ENCODE measurements around the gene RICTOR.

The RICTOR gene

GRCh38 chr5:39022151-39022550 lies 52.0 kb downstream of the RICTOR start:
- Histone ChIP-seq H3K9me3 (ENCODE audit: insufficient read depth, low read length) (no peaks in the 10 kb centered on the region), H3K79me2 (ENCODE audit: low read length) (peaks cover 20% of the 10 kb centered on the region), H3K4me2 (ENCODE audit: low read length) (no peak overlapping the region), H2AFZ (ENCODE audit: low read depth, low read length) (no peak overlapping the region), H3K27ac (ENCODE audit: low read length) (no peak overlapping the region), H4K20me1 (ENCODE audit: insufficient read depth, low read length) (peaks cover 16% of the 10 kb centered on the region; the same call in 1 of the 2 replicates), H3K36me3 (replicated peaks; ENCODE audit: low read depth, low read length) (peaks cover 17% of the 10 kb centered on the region), H3K4me3 (ENCODE audit: low read length) (no peak overlapping the region), H3K27me3 (ENCODE audit: low read depth, low read length) (no peaks in the 10 kb centered on the region), H3K4me1 (ENCODE audit: low read length) (peaks cover 8% of the 10 kb centered on the region), H3K9ac (ENCODE audit: low read length) (no peak overlapping the region)
- TF ChIP-seq EZH2phosphoT487 (IDR thresholded peaks at IDR 0.05; ENCODE audit: low read depth) (no peak), CTCF (IDR thresholded peaks at IDR 0.05; ENCODE audit: low read depth, low read length) (no peak)

- H3K27me3 ChIP-seq (ENCODE audit: low read depth, low read length): no peaks in the 10 kb centered on the region
- no peak overlapping the region for H3K27ac ChIP-seq (ENCODE audit: low read length)
- no peak overlapping the region for H3K9ac ChIP-seq (ENCODE audit: low read length)
- peaks cover 16% of the 10 kb centered on the region; the same call in 1 of the 2 replicates for H4K20me1 ChIP-seq (ENCODE audit: insufficient read depth, low read length)
- H3K36me3 ChIP-seq (replicated peaks; ENCODE audit: low read depth, low read length): peaks cover 12% of the 10 kb centered on the region
- peaks cover 19% of the 10 kb centered on the region for H3K79me2 ChIP-seq (ENCODE audit: low read length)
- H3K4me2 ChIP-seq (ENCODE audit: low read length): no peak overlapping the region
- no peak overlapping the region for H2AFZ ChIP-seq (ENCODE audit: low read depth, low read length)
- H3K9me3 ChIP-seq (ENCODE audit: insufficient read depth, low read length): no peaks in the 10 kb centered on the region
- TF ChIP-seq EZH2phosphoT487 (IDR thresholded peaks at IDR 0.05; ENCODE audit: low read depth) (no peak), CTCF (IDR thresholded peaks at IDR 0.05; ENCODE audit: low read depth, low read length) (no peak)
- H3K4me3 ChIP-seq (ENCODE audit: low read length): no peak overlapping the region
- peaks cover 8% of the 10 kb centered on the region for H3K4me1 ChIP-seq (ENCODE audit: low read length)
These were observed 52.8 kb downstream of the RICTOR start for GRCh38 chr5:39021413-39021812.

GRCh38 chr5:39020458-39020857 lies 53.7 kb downstream of the RICTOR start:
- Histone ChIP-seq H3K36me3 (replicated peaks; ENCODE audit: low read depth, low read length) (peaks cover 2% of the 10 kb centered on the region), H3K4me1 (ENCODE audit: low read length) (peaks cover 12% of the 10 kb centered on the region), H3K27me3 (ENCODE audit: low read depth, low read length) (no peaks in the 10 kb centered on the region), H2AFZ (ENCODE audit: low read depth, low read length) (no peak overlapping the region), H3K79me2 (ENCODE audit: low read length) (peaks cover 11% of the 10 kb centered on the region), H3K9ac (ENCODE audit: low read length) (no peak overlapping the region), H3K4me2 (ENCODE audit: low read length) (no peak overlapping the region), H3K27ac (ENCODE audit: low read length) (no peak overlapping the region), H3K9me3 (ENCODE audit: insufficient read depth, low read length) (no peaks in the 10 kb centered on the region), H3K4me3 (ENCODE audit: low read length) (no peak overlapping the region), H4K20me1 (ENCODE audit: insufficient read depth, low read length) (peaks cover 21% of the 10 kb centered on the region; the same call in 1 of the 2 replicates)
- no peak for TF ChIP-seq CTCF (IDR thresholded peaks at IDR 0.05; ENCODE audit: low read depth, low read length)
- no peak for TF ChIP-seq EZH2phosphoT487 (IDR thresholded peaks at IDR 0.05; ENCODE audit: low read depth)

GRCh38 chr5:39019254-39019653 lies 54.9 kb downstream of the RICTOR start:
- Histone ChIP-seq H3K36me3 (replicated peaks; ENCODE audit: low read depth, low read length) (no peaks in the 10 kb centered on the region), H3K79me2 (ENCODE audit: low read length) (peaks cover 11% of the 10 kb centered on the region)
- TF ChIP-seq EZH2phosphoT487 (IDR thresholded peaks at IDR 0.05; ENCODE audit: low read depth) (no peak), CTCF (IDR thresholded peaks at IDR 0.05; ENCODE audit: low read depth, low read length) (no peak)

More at GRCh38 chr5:39019254-39019653, 54.9 kb downstream of the RICTOR start:
- Histone ChIP-seq H3K9me3 (ENCODE audit: insufficient read depth, low read length) (no peaks in the 10 kb centered on the region), H3K27ac (ENCODE audit: low read length) (no peak overlapping the region), H3K4me3 (ENCODE audit: low read length) (no peak overlapping the region), H3K27me3 (ENCODE audit: low read depth, low read length) (no peaks in the 10 kb centered on the region), H3K4me1 (ENCODE audit: low read length) (peaks cover 12% of the 10 kb centered on the region), H2AFZ (ENCODE audit: low read depth, low read length) (no peak overlapping the region), H3K9ac (ENCODE audit: low read length) (no peak overlapping the region), H4K20me1 (ENCODE audit: insufficient read depth, low read length) (peaks cover 13% of the 10 kb centered on the region; the same call in 1 of the 2 replicates), H3K4me2 (ENCODE audit: low read length) (no peak overlapping the region)

Measured in OCI-LY3 (cell line).